Adipocyte (in vitro differentiated cells): ENCODE results near the gene FES.
A peak's percentile ranks its signal among the peaks of the same experiment; 100 is the strongest.
"Not testable (repeated sequence)": the region's sequence is repeated elsewhere in the genome, so short reads cannot be mapped to it uniquely, and the experiment has no call there.

ENCODE experiments used
- DNase-seq: peaks from one replicate; pipeline ENCODE4 v3.0.0-alpha.2; 2015; ENCODE audit warnings: low read depth
- H3K27me3 ChIP-seq: replicated peaks from 2 replicates; pipeline ENCODE4 v1.7.0; 2013; ENCODE audit warnings: mild to moderate bottlenecking, low read length, moderate library complexity; ENCODE audit not compliant: control insufficient read depth, insufficient read depth
- H3K36me3 ChIP-seq: 2 replicates; pipeline ENCODE4 v1.7.0; 2013; ENCODE audit warnings: low read length, mild to moderate bottlenecking, moderate library complexity; ENCODE audit not compliant: control insufficient read depth, insufficient read depth, severe bottlenecking
- H3K4me1 ChIP-seq: 2 replicates; pipeline ENCODE4 v1.7.0; 2013; ENCODE audit warnings: mild to moderate bottlenecking, low read length, moderate library complexity; ENCODE audit not compliant: control insufficient read depth, insufficient read depth
- H3K4me3 ChIP-seq: 2 replicates; pipeline ENCODE4 v1.7.0; 2013; ENCODE audit warnings: mild to moderate bottlenecking, low read length, moderate library complexity
- H3K9ac ChIP-seq: 2 replicates; pipeline ENCODE4 v1.7.0; 2013; ENCODE audit warnings: mild to moderate bottlenecking, low read length, moderate library complexity
- H3K9me3 ChIP-seq: 2 replicates; pipeline ENCODE4 v1.7.0; 2013; ENCODE audit warnings: mild to moderate bottlenecking, low read length, moderate library complexity; ENCODE audit not compliant: control insufficient read depth

The FES gene

DNA sequence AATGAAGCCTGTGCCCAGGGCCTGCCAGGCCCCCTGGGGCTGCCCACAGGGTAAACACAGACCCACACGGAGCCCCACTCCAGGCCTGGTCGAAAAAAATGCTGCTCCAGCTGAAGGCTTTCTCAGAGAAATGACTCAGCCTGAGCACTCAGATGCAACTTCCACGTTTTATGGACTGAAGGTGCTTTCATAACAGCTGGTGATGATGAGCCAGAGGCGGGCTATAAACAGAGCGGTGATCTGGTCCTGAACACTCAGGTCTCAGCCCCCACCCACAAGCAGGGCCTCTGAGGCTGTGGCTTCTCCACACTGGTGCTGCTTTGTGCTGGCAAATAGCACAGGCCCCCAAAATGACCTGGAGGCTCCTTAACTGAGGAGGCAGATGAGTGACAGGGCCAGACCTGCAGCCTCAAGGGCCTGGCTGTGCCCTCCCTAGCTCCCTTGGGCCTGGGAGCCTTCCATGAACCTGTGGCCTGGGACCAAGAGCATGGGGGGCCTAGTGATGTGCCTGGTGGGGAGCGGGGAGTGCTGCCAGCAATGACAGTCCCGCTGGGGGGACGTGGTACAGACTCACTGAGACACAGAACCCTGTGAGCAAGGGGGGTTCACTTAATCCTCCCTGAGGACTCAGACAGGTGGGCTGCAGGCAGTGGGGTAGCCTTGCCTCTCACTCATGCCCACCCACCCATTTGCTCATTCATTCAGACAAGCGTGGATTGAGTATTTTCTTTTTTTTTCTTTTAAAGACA is 38.9 kb upstream of the FES start:
- H3K9ac ChIP-seq: no peak overlapping the region
- H3K27me3 ChIP-seq: peaks cover 4% of the 10 kb centered on the region
- peaks cover 7% of the 10 kb centered on the region for H3K4me1 ChIP-seq
- H3K9me3 ChIP-seq: no peaks in the 10 kb centered on the region
- H3K36me3 ChIP-seq: no peaks in the 10 kb centered on the region
- peak; percentile 77 for DNase-seq
- H3K4me3 ChIP-seq: no peak overlapping the region

DNA sequence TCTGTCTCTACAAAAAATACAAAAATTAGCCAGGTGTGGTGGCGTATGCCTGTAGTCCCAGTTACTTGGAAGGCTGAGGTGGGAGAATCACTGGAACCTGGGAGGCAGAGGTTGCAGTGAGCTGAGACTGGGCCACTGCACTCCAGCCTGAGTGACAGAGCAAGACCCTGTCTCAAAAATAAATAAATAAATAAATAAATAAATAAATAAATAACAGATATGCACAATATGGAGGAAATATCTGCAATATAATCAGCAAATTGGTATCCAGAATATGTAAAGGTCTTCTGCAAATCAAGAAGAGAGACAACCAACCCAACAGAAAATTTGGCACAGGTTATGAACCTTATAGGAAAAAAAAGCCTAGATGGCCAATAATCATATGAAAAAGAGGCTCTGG is 34.9 kb upstream of the FES start:
- not testable (repeated sequence) for H3K9ac ChIP-seq, H3K4me3 ChIP-seq, H3K36me3 ChIP-seq, H3K27me3 ChIP-seq, DNase-seq, H3K4me1 ChIP-seq, H3K9me3 ChIP-seq

DNA sequence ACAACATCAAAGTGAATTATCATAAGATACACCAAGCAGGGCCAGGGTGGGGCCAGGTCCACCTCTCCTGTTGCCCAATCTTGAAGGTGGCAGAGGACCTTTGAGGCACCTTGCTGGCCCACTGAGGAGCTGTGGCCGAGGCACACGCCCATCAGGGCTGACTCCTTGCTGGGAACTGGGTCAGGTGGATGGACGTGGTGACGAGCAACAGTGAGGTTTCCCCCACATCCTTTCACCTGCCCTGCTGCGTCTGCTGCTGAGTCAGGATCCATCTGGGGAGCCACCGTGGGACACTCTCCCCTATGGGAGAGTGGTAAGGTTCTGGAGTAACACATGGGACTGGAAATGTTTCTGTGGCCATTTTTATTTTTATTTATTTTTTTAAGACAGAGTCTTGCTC is 33.2 kb upstream of the FES start:
- H3K27me3 ChIP-seq: no peaks in the 10 kb centered on the region
- H3K36me3 ChIP-seq: no peaks in the 10 kb centered on the region
- H3K4me3 ChIP-seq: no peak overlapping the region
- no peak for DNase-seq
- H3K9me3 ChIP-seq: no peaks in the 10 kb centered on the region
- H3K9ac ChIP-seq: no peak overlapping the region
- H3K4me1 ChIP-seq: no peaks in the 10 kb centered on the region

DNA sequence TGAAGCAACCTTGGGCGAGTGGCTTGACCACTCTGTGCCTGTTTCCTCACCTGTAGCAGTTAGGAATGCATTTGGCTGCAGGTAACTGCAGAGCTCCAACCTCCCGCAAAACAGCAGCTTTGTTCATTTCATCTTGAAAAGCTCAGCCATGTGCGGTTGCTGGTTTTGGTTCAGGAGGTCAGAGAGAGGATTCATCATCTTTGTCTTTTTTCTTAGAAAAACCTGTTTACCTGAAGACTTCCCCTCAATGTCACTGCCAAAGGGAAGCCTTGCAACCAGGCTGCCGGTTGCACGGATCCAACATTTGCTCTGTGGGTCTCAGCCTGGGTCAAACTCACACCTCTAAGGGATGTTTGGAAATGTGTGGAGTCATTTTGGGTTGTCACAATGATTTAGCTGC is 32.4 kb upstream of the FES start:
- Histone ChIP-seq H3K9me3 (no peaks in the 10 kb centered on the region), H3K9ac (no peak overlapping the region)

DNA sequence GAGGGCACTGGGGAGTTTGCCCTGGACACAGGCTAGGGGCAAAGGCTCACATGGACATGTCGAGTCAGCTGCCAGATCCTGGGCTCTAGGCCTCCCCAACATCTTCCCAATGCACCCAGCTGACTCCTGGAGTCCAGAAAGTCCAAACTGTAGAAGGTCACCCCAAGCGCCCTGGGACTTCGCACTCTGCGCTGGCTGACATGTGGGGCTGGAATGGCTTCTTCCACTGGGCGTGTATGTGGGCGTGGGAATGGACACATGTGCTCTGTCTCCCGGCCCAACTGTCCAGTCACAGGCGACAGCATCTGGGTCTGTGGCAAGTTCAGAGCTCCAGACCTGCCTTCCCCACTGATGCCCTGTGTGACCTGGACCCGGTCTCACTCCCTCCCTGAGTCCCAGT is 29.2 kb upstream of the FES start:
- H3K9me3 ChIP-seq: no peaks in the 10 kb centered on the region

More for the DNA sequence above, 32.4 kb upstream of the FES start:
- H3K4me3 ChIP-seq: no peak overlapping the region
- no peaks in the 10 kb centered on the region for H3K4me1 ChIP-seq
- no peaks in the 10 kb centered on the region for H3K27me3 ChIP-seq
- DNase-seq: no peak
- no peaks in the 10 kb centered on the region for H3K36me3 ChIP-seq

DNA sequence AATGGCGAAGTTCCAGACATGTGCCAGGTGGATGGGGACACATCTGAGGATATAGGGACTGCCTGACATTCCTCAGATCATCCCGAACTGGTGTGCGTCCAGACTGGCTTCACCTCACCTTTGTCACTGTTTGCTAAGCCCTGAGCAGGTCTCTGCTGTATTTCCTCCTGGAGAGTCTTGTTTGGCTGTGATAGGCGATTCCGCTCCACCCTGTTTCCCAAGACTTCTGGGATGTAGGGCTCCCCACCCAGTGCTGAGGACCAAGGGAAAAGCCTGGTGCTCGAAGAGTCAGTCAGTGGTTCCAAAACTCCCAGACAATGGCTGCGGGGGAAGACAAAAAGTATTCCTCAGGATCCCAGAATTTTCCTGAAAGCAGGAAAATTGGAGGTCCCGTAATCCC is 27.0 kb upstream of the FES start:
- peaks cover 8% of the 10 kb centered on the region for H3K4me1 ChIP-seq
- no peak overlapping the region for H3K4me3 ChIP-seq
- H3K9ac ChIP-seq: no peak overlapping the region
- no peaks in the 10 kb centered on the region for H3K27me3 ChIP-seq
- no peak for DNase-seq
- H3K36me3 ChIP-seq: no peaks in the 10 kb centered on the region
- H3K9me3 ChIP-seq: no peaks in the 10 kb centered on the region

More for the DNA sequence above, 29.2 kb upstream of the FES start:
- H3K4me1 ChIP-seq: peaks cover 8% of the 10 kb centered on the region
- no peak overlapping the region for H3K9ac ChIP-seq
- no peaks in the 10 kb centered on the region for H3K36me3 ChIP-seq
- H3K27me3 ChIP-seq: no peaks in the 10 kb centered on the region
- no peak for DNase-seq
- no peak overlapping the region for H3K4me3 ChIP-seq

DNA sequence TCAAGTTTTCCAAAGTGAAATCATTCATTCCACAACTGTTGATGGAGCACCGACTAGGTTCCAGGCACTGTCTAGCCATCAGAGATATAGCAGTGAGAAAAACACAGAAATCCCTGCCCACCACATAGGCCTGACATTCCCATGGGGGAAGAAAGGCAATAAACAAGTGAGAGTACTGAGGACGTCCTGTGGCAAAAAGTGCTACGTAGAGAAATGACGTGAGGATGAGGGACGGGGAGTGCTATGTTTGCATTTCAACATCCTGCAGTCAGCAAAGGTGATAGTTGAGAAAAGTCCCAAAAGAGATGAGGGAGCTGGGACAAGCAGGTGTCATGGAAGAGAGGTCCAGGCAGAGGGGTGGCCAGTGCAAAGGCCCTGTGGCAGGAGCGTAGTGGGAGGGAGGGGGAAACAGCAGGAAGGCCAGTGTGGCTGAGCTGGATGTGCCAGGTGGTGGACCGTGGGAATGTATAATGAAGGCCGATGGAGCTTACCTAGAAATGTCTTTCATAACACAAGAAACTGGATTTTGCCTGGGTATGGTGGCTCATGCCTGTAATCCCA is 26.3 kb upstream of the FES start:
- Histone ChIP-seq H3K36me3 (no peaks in the 10 kb centered on the region), H3K4me3 (no peak overlapping the region), H3K4me1 (peaks cover 12% of the 10 kb centered on the region), H3K9ac (no peak overlapping the region), H3K9me3 (no peaks in the 10 kb centered on the region), H3K27me3 (no peaks in the 10 kb centered on the region)
- DNase-seq: no peak

DNA sequence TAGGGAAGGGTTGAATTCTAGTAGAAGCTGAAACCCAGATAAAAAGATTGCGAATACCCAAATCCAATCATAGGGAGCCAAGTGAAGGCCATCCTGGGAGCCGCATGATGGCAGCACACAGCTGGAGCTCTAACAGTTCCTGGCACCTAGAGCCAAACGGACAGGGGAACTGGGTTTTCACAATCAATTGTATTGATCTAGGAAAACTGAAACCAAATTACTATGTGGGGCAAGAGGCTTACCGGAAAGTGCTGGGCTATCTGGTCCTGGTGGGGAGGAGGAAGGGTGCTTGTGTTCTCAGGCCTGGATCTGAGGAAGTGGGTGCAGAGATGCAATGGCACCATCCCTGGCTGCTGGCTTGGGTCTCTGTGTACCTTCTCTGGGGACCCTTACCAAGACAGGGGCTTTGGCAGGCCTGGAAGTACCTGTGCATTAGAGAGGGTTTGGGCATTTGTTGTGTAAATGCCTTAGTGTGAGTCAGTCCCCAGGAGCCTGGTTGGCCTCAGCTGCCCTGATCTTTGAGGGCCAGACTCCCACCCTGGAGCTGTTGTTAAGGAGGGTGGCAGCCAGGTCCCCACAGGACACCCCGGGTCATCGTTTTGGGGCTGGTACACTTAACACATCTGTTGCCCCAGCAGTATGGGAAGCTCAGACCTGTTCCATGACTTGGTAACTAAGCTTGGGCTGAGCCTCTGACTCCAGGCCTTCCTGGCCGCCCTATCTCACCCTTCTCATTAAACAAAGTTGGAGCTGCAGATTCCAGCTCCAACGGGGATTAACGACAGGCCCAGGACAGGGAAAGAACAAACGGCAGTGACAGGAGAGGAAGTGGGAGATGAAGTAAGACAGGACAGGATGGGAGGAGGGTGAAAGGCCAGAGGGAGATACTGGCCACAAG is 24.8 kb upstream of the FES start:
- no peaks in the 10 kb centered on the region for H3K27me3 ChIP-seq
- H3K9ac ChIP-seq: no peak overlapping the region
- H3K4me1 ChIP-seq: peaks cover 25% of the 10 kb centered on the region
- no peaks in the 10 kb centered on the region for H3K36me3 ChIP-seq
- no peaks in the 10 kb centered on the region for H3K9me3 ChIP-seq
- H3K4me3 ChIP-seq: no peak overlapping the region
- DNase-seq: no peak

DNA sequence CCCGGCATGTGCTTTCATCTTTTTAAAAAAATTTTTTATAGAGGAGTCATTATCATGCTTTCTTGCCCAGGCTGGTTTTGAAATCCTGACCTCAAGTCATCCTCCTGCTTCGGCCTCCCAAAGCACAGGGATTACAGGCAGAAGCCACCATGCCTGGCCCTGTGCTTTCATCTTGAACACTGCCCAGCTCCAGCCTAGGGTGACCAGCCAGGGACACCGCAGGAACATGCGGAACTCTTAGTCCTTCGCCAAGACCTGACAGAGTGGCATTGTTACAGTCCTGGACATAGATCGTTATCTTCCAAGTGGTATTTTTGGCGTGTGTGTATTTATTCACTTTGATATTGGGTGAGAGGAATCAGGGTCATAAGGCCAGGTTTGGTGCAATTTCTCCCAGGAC is 23.9 kb upstream of the FES start:
- Histone ChIP-seq H3K36me3 (no peaks in the 10 kb centered on the region), H3K4me3 (no peak overlapping the region), H3K27me3 (no peaks in the 10 kb centered on the region), H3K9ac (no peak overlapping the region), H3K9me3 (no peaks in the 10 kb centered on the region), H3K4me1 (peaks cover 25% of the 10 kb centered on the region)
- no peak for DNase-seq

DNA sequence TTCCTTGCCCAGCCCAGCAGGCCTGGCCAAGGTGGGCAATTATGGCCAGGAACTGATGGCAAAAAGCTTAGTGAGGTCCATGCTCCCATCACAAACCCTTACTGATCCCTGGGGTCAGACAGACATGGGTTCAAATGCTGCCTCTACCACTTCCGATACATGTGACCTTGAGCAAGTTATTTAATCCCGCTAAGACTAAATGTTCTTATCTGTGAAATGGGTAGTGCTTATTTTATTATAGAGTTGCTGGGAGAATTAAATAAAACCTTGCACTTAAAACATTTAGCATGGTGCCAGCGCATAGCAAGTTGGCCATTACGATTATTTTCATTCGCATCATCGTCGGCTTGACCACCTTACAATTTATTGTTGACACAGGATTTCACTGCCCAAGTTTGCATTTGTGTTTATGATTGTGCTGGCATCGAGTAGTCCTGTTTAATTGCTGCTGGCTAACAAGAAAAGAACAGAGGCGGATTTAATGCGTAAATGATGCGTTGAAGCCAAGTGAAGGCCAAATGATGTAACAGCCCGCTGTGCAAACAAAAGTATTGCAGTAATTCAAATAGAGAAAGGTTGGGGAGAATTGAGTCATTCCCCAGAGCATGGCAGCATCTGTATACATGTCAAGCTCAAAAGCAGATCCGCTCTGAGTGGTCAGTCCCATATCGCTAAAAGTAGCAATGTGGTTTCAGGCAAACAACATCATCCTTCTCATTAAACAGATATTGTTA is 23.2 kb upstream of the FES start:
- no peak for DNase-seq
- H3K9ac ChIP-seq: no peak overlapping the region
- H3K27me3 ChIP-seq: no peaks in the 10 kb centered on the region
- no peaks in the 10 kb centered on the region for H3K9me3 ChIP-seq
- no peaks in the 10 kb centered on the region for H3K36me3 ChIP-seq
- H3K4me3 ChIP-seq: no peak overlapping the region
- H3K4me1 ChIP-seq: peaks cover 25% of the 10 kb centered on the region

DNA sequence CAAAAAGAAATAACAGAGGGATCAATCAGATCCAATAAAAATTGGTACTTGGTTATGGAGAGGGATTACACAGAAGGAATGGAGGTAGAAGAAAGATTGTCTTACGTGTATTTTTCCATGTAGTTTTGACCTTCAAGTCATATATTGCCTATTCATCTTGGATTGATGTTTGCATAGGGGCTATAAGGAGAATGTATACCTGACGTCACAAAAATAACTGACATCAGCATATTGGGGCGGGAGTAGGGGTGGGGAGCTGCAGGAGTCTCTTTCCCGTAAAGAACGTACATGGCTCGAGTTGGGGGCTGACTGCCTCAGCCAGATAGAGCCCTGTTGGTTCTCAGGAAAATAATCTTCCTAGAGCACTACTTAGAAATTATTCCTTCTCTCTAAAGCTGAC is 21.8 kb upstream of the FES start:
- Histone ChIP-seq H3K9me3 (no peaks in the 10 kb centered on the region), H3K9ac (no peak overlapping the region), H3K36me3 (no peaks in the 10 kb centered on the region), H3K27me3 (no peaks in the 10 kb centered on the region), H3K4me1 (peaks cover 25% of the 10 kb centered on the region), H3K4me3 (no peak overlapping the region)
- DNase-seq: no peak
